Neural cell (in vitro differentiated cells): ENCODE measurements around the gene SCNN1G. TPM values are rescaled to one million over a fixed set of nuclear protein-coding genes. Genes with fewer than 3 reads are reported as not detected.

Experiments
- H2AFZ ChIP-seq: fragments of 200-600, 300-800 bp; sonication (generic), shearing (Covaris generic); 2 replicates; pipeline ENCODE4 v1.6.0; 2014; ENCODE audit warnings: low read depth, mild to moderate bottlenecking, antibody characterized with exemption, low read length, moderate library complexity
- H3F3A ChIP-seq: fragments of 200-600 bp; shearing (Covaris generic); 2 replicates; pipeline ENCODE4 v1.6.1; 2016; ENCODE audit warnings: mild to moderate bottlenecking, moderate library complexity, mixed read lengths, antibody characterized with exemption, low read length; ENCODE audit not compliant: insufficient read depth, poor library complexity, severe bottlenecking
- H3K27ac ChIP-seq: fragments of 200-600, 300-800 bp; sonication (generic), shearing (Covaris generic); 2 replicates; pipeline ENCODE4 v1.5.1; 2014; ENCODE audit warnings: mild to moderate bottlenecking, low read length, moderate library complexity
- H3K27me3 ChIP-seq: fragments of 300-800, 200-600 bp; sonication (generic), shearing (Covaris generic); 2 replicates; pipeline ENCODE4 v1.6.0; 2014; ENCODE audit warnings: mild to moderate bottlenecking, low read depth, low read length, moderate library complexity; ENCODE audit not compliant: insufficient read depth
- H3K36me3 ChIP-seq: fragments of 300-800, 200-600 bp; sonication (generic), shearing (Covaris generic); 2 replicates; pipeline ENCODE4 v1.5.1; 2014; ENCODE audit warnings: mild to moderate bottlenecking, antibody characterized with exemption, low read length, moderate library complexity; ENCODE audit not compliant: insufficient read depth
- H3K4me2 ChIP-seq: fragments of 300-800, 200-600 bp; sonication (generic), shearing (Covaris generic); 2 replicates; pipeline ENCODE4 v1.6.0; 2014; ENCODE audit warnings: mild to moderate bottlenecking, low read length
- H3K4me3 ChIP-seq: fragments of 300-800, 200-600 bp; sonication (generic), shearing (Covaris generic); 2 replicates; pipeline ENCODE4 v1.5.1; 2014; ENCODE audit warnings: mild to moderate bottlenecking, low read length, moderate library complexity
- H3K79me2 ChIP-seq: fragments of 200-600 bp; shearing (Covaris generic); replicated peaks from 2 replicates; pipeline ENCODE4 v1.6.0; 2014; ENCODE audit warnings: mild to moderate bottlenecking, low read length, moderate library complexity; ENCODE audit not compliant: insufficient read depth
- H3K9ac ChIP-seq: fragments of 300-800, 200-600 bp; sonication (generic), shearing (Covaris generic); 2 replicates; pipeline ENCODE4 v1.6.1; 2016; ENCODE audit warnings: mild to moderate bottlenecking, low read length, mixed read lengths
- H3K9me2 ChIP-seq: fragments of 200-600 bp; shearing (Covaris generic); 2 replicates; pipeline ENCODE4 v1.6.1; 2016; ENCODE audit warnings: mild to moderate bottlenecking, low read length, mixed read lengths; ENCODE audit not compliant: insufficient read depth
- H3K9me3 ChIP-seq: fragments of 200-600, 300-800 bp; sonication (generic), shearing (Covaris generic); 2 replicates; pipeline ENCODE4 v1.6.1; 2016; ENCODE audit warnings: mild to moderate bottlenecking, mixed run types, low read length, moderate library complexity, mixed read lengths
- H4K20me1 ChIP-seq: fragments of 200-600 bp; shearing (Covaris generic); 2 replicates; pipeline ENCODE4 v1.6.1; 2016; ENCODE audit warnings: mild to moderate bottlenecking, mixed run types; ENCODE audit not compliant: insufficient read depth
- CTCF ChIP-seq: fragments of 450-650 bp; IDR thresholded peaks from 2 replicates; pipeline ENCODE4 v1.5.1; 2014; ENCODE audit warnings: antibody characterized with exemption, mild to moderate bottlenecking, moderate library complexity; ENCODE audit not compliant: poor library complexity, severe bottlenecking
- EP300 ChIP-seq: fragments of 450-650 bp; conservative IDR thresholded peaks from 2 replicates; pipeline ENCODE4 v1.6.1; 2014; ENCODE audit warnings: antibody characterized with exemption, mild to moderate bottlenecking, moderate library complexity; ENCODE audit not compliant: poor library complexity, severe bottlenecking
- EZH2 ChIP-seq: fragments of 200-600, 300-800 bp; shearing (Covaris generic), sonication (generic); IDR thresholded peaks from 2 replicates; pipeline ENCODE4 v1.6.1; 2014; ENCODE audit warnings: antibody characterized with exemption, low read length, borderline replicate concordance, mild to moderate bottlenecking; ENCODE audit not compliant: insufficient read depth, poor library complexity, severe bottlenecking
- MXI1 ChIP-seq: fragments of 450-650 bp; conservative IDR thresholded peaks from 2 replicates; pipeline ENCODE4 v1.6.1; 2014; ENCODE audit warnings: antibody characterized with exemption, mild to moderate bottlenecking; ENCODE audit not compliant: poor library complexity, severe bottlenecking
- POLR2AphosphoS5 ChIP-seq: IDR thresholded peaks from 2 replicates; pipeline ENCODE4 v1.6.1; 2012
- RAD21 ChIP-seq: fragments of 450-650 bp; conservative IDR thresholded peaks from 2 replicates; pipeline ENCODE4 v1.6.1; 2014; ENCODE audit warnings: antibody characterized with exemption, mild to moderate bottlenecking, moderate library complexity
- REST ChIP-seq: IDR thresholded peaks from 2 replicates; pipeline ENCODE4 v1.6.1; 2012; ENCODE audit warnings: borderline replicate concordance
- SMC3 ChIP-seq: fragments of 450-650 bp; conservative IDR thresholded peaks from 2 replicates; pipeline ENCODE4 v1.6.1; 2014; ENCODE audit warnings: antibody characterized with exemption, mild to moderate bottlenecking, moderate library complexity; ENCODE audit not compliant: poor library complexity
- TAF1 ChIP-seq: IDR thresholded peaks from 2 replicates; pipeline ENCODE4 v1.6.1; 2012; ENCODE audit warnings: low read depth
- polyA plus RNA-seq: library from polyadenylated mRNA; depleted of rRNA; stranded (reverse); fragments of >200 nt; gene quantifications from 2 replicates; pipeline ENCODE4 v1.2.3, GENCODE V29; 2014

Gene SCNN1G
- polyA plus RNA-seq, 1 donor from 2014 or later, result not detected

- Histone ChIP-seq H3K27ac (no peak overlapping the region), H3K27me3 (no peaks in the 10 kb centered on the region), H3K9me2 (no peaks in the 10 kb centered on the region), H4K20me1 (no peaks in the 10 kb centered on the region), H3K9me3 (no peaks in the 10 kb centered on the region), H3K36me3 (no peaks in the 10 kb centered on the region), H3K79me2 (peaks cover 13% of the 10 kb centered on the region), H2AFZ (no peak overlapping the region), H3F3A (no peaks in the 10 kb centered on the region), H3K9ac (no peak overlapping the region), H3K4me2 (no peak overlapping the region), H3K4me3 (no peak overlapping the region)
- TF ChIP-seq RAD21 (no peak), CTCF (no peak), POLR2AphosphoS5 (no peak), REST (no peak), EZH2 (no peak), MXI1 (no peak), EP300 (no peak)
These were observed 48.3 kb upstream of the SCNN1G start for GRCh38 chr16:23134274-23134673.

- Histone ChIP-seq H3K4me3 (no peak overlapping the region), H3K27ac (no peak overlapping the region), H3K4me2 (no peak overlapping the region), H3K9me2 (no peaks in the 10 kb centered on the region), H3F3A (no peaks in the 10 kb centered on the region), H3K9ac (no peak overlapping the region), H4K20me1 (peaks cover 3% of the 10 kb centered on the region), H3K27me3 (no peaks in the 10 kb centered on the region), H2AFZ (no peak overlapping the region), H3K36me3 (no peaks in the 10 kb centered on the region), H3K79me2 (peaks cover 16% of the 10 kb centered on the region), H3K9me3 (no peaks in the 10 kb centered on the region)
- TF ChIP-seq MXI1 (no peak), EZH2 (no peak), POLR2AphosphoS5 (no peak), CTCF (no peak), REST (no peak), EP300 (no peak), RAD21 (no peak), TAF1 (no peak), SMC3 (no peak)
These were observed 45.3 kb upstream of the SCNN1G start for GRCh38 chr16:23137256-23137655.
